Measurements from ENCODE around the gene NTHL1. TPM values are rescaled to one million over a fixed set of nuclear protein-coding genes. Genes with fewer than 3 reads are reported as not detected.

NTHL1 gene
- total and polyA plus RNA-seq, 9 donors, result 11.5 to 20.2 (median 14.5) TPM

- H3K27me3 ChIP-seq (ENCODE audit: control insufficient read depth, insufficient read depth, low read length), result no peaks in the 10 kb centered on the region
- H3K36me3 ChIP-seq (ENCODE audit: control insufficient read depth, insufficient read depth, low read length), result peaks cover 68% of the 10 kb centered on the region
- H3K9me3 ChIP-seq (replicated peaks; ENCODE audit: control insufficient read depth, low read depth, low read length), result no peaks in the 10 kb centered on the region
- no peak for DNase-seq
- H3K27ac ChIP-seq (ENCODE audit: low read length), result peak overlapping the region; percentile 35
- no peak overlapping the region for H3K4me3 ChIP-seq (ENCODE audit: low read length)
- 92% methylated on average over 42 of the region's 47 CpGs for WGBS (ENCODE audit: insufficient coverage)
- peaks cover 54% of the 10 kb centered on the region for H3K4me1 ChIP-seq (ENCODE audit: control insufficient read depth, insufficient read depth, low read length)
These were observed 45.0 kb downstream of the NTHL1 start for GRCh38 chr16:2002406-2003230.

- WGBS (ENCODE audit: insufficient coverage), result 94% methylated on average over 51 of the region's 53 CpGs
These were observed 45.9 kb downstream of the NTHL1 start for GRCh38 chr16:2001456-2002355.

GRCh38 chr16:2001035-2001434 lies 46.6 kb downstream of the NTHL1 start:
- WGBS (ENCODE audit: insufficient coverage), result 92% methylated on average over 14 of the region's 19 CpGs

More at GRCh38 chr16:2001456-2002355, 45.9 kb downstream of the NTHL1 start:
- Histone ChIP-seq H3K9me3 (replicated peaks; ENCODE audit: control insufficient read depth, low read depth, low read length) (no peaks in the 10 kb centered on the region), H3K27me3 (ENCODE audit: control insufficient read depth, insufficient read depth, low read length) (no peaks in the 10 kb centered on the region), H3K4me3 (ENCODE audit: low read length) (no peak overlapping the region), H3K36me3 (ENCODE audit: control insufficient read depth, insufficient read depth, low read length) (peaks cover 70% of the 10 kb centered on the region), H3K4me1 (ENCODE audit: control insufficient read depth, insufficient read depth, low read length) (peaks cover 44% of the 10 kb centered on the region), H3K27ac (ENCODE audit: low read length) (no peak overlapping the region)
- no peak for DNase-seq

GRCh38 chr16:1999866-2000514 lies 47.6 kb downstream of the NTHL1 start:
- Histone ChIP-seq H3K9me3 (replicated peaks; ENCODE audit: control insufficient read depth, low read depth, low read length) (no peaks in the 10 kb centered on the region), H3K4me3 (ENCODE audit: low read length) (no peak overlapping the region), H3K4me1 (ENCODE audit: control insufficient read depth, insufficient read depth, low read length) (peaks cover 30% of the 10 kb centered on the region), H3K36me3 (ENCODE audit: control insufficient read depth, insufficient read depth, low read length) (peaks cover 69% of the 10 kb centered on the region), H3K27ac (ENCODE audit: low read length) (no peak overlapping the region), H3K27me3 (ENCODE audit: control insufficient read depth, insufficient read depth, low read length) (no peaks in the 10 kb centered on the region)
- 88% methylated on average over 20 of the region's 28 CpGs for WGBS (ENCODE audit: insufficient coverage)
- DNase-seq, result no peak

More at GRCh38 chr16:2001035-2001434, 46.6 kb downstream of the NTHL1 start:
- peaks cover 72% of the 10 kb centered on the region for H3K36me3 ChIP-seq (ENCODE audit: control insufficient read depth, insufficient read depth, low read length)
- no peak for DNase-seq
- no peaks in the 10 kb centered on the region for H3K9me3 ChIP-seq (replicated peaks; ENCODE audit: control insufficient read depth, low read depth, low read length)
- no peak overlapping the region for H3K4me3 ChIP-seq (ENCODE audit: low read length)
- peaks cover 40% of the 10 kb centered on the region for H3K4me1 ChIP-seq (ENCODE audit: control insufficient read depth, insufficient read depth, low read length)
- no peak overlapping the region for H3K27ac ChIP-seq (ENCODE audit: low read length)
- no peaks in the 10 kb centered on the region for H3K27me3 ChIP-seq (ENCODE audit: control insufficient read depth, insufficient read depth, low read length)

- 90% methylated on average over 39 of the region's 39 CpGs for WGBS (ENCODE audit: insufficient coverage)
- DNase-seq, result no peak
- Histone ChIP-seq H3K36me3 (ENCODE audit: control insufficient read depth, insufficient read depth, low read length) (peaks cover 69% of the 10 kb centered on the region), H3K27me3 (ENCODE audit: control insufficient read depth, insufficient read depth, low read length) (no peaks in the 10 kb centered on the region), H3K27ac (ENCODE audit: low read length) (no peak overlapping the region), H3K4me3 (ENCODE audit: low read length) (no peak overlapping the region), H3K9me3 (replicated peaks; ENCODE audit: control insufficient read depth, low read depth, low read length) (no peaks in the 10 kb centered on the region), H3K4me1 (ENCODE audit: control insufficient read depth, insufficient read depth, low read length) (peaks cover 21% of the 10 kb centered on the region)
These were observed 48.5 kb downstream of the NTHL1 start for GRCh38 chr16:1998852-1999801.

- DNase-seq, result no peak
- Histone ChIP-seq H3K9me3 (replicated peaks; ENCODE audit: control insufficient read depth, low read depth, low read length) (no peaks in the 10 kb centered on the region), H3K4me3 (ENCODE audit: low read length) (no peak overlapping the region), H3K36me3 (ENCODE audit: control insufficient read depth, insufficient read depth, low read length) (peaks cover 67% of the 10 kb centered on the region), H3K4me1 (ENCODE audit: control insufficient read depth, insufficient read depth, low read length) (peaks cover 14% of the 10 kb centered on the region), H3K27me3 (ENCODE audit: control insufficient read depth, insufficient read depth, low read length) (no peaks in the 10 kb centered on the region), H3K27ac (ENCODE audit: low read length) (no peak overlapping the region)
- WGBS (ENCODE audit: insufficient coverage), result 88% methylated on average over 23 of the region's 27 CpGs
These were observed 49.2 kb downstream of the NTHL1 start for GRCh38 chr16:1998360-1998835.

GRCh38 chr16:1997494-1998359 lies 49.9 kb downstream of the NTHL1 start:
- Histone ChIP-seq H3K4me1 (ENCODE audit: control insufficient read depth, insufficient read depth, low read length) (peaks cover 8% of the 10 kb centered on the region), H3K27ac (ENCODE audit: low read length) (no peak overlapping the region), H3K4me3 (ENCODE audit: low read length) (no peak overlapping the region), H3K27me3 (ENCODE audit: control insufficient read depth, insufficient read depth, low read length) (peaks cover 4% of the 10 kb centered on the region), H3K36me3 (ENCODE audit: control insufficient read depth, insufficient read depth, low read length) (peaks cover 60% of the 10 kb centered on the region), H3K9me3 (replicated peaks; ENCODE audit: control insufficient read depth, low read depth, low read length) (no peaks in the 10 kb centered on the region)
- 90% methylated on average over 20 of the region's 26 CpGs for WGBS (ENCODE audit: insufficient coverage)
- DNase-seq, result no peak

GRCh38 chr16:1993731-1994131 lies 53.9 kb downstream of the NTHL1 start:
- H3K9me3 ChIP-seq (replicated peaks; ENCODE audit: control insufficient read depth, low read depth, low read length), result no peaks in the 10 kb centered on the region
- H3K4me3 ChIP-seq (ENCODE audit: low read length), result no peak overlapping the region
- WGBS (ENCODE audit: insufficient coverage), result 100% methylated on average over 1 of the region's 2 CpGs
- H3K4me1 ChIP-seq (ENCODE audit: control insufficient read depth, insufficient read depth, low read length), result peaks cover 32% of the 10 kb centered on the region
- peaks cover 21% of the 10 kb centered on the region for H3K36me3 ChIP-seq (ENCODE audit: control insufficient read depth, insufficient read depth, low read length)
- H3K27ac ChIP-seq (ENCODE audit: low read length), result no peak overlapping the region
- DNase-seq, result no peak
- peaks cover 33% of the 10 kb centered on the region for H3K27me3 ChIP-seq (ENCODE audit: control insufficient read depth, insufficient read depth, low read length)
